GM10248 (cell line): ENCODE measurements around the gene YIPF2.
"Not testable (repeated sequence)": the region's sequence is repeated elsewhere in the genome, so short reads cannot be mapped to it uniquely, and the experiment has no call there.

Source experiments
- CTCF ChIA-PET: fragments of 300-600 bp; sonication (Branson Sonifier 250); formaldehyde crosslinking; extraction: SDS; loops from one replicate; lab custom pipeline; 2021; ENCODE audit warnings: antibody characterized with exemption; lab: Yijun Ruan, JAX
- POLR2A ChIA-PET: fragments of 350-650 bp; sonication (Branson Sonifier 250); formaldehyde crosslinking; extraction: SDS; loops from one replicate; lab custom pipeline; 2020; ENCODE audit warnings: antibody characterized with exemption; lab: Yijun Ruan, JAX
- DNase-seq: peaks from one replicate; pipeline ENCODE4 v3.0.0; 2012; ENCODE audit errors: extremely low spot score
- TF ChIP-seq, protein P1 (sequence below): IDR thresholded peaks from 2 replicates; pipeline ENCODE4 v1.5.1; 2012; ENCODE audit warnings: mild to moderate bottlenecking, low read depth; ENCODE audit errors: extremely low read depth, missing control alignments, control extremely low read depth

The YIPF2 gene

DNA sequence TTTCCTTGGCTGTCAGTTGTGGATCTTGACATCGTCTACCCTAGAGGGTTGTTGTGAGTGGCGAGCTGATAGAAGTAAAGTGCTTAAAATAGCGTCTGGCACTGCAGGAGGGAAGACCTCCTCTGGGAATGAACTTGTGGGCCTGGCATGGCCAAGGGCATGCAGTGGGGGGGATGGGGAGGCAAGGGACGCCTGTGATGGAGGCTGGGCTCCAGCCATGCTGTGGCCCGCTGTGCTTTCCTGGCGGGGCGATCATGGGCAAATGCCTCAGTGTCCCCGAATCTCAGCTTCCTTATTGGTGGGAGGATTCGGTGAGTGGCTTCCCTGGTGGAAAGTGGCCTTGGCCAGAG is 46.4 kb downstream of the YIPF2 start:
- POLR2A ChIA-PET = interaction anchor here (0.6 kb wide), 1 partner anchor 38 kb away, joined by 4 read pairs; no protein-coding TSS in a partner anchor
- DNase-seq = no peak
- TF ChIP-seq, protein P1, sequence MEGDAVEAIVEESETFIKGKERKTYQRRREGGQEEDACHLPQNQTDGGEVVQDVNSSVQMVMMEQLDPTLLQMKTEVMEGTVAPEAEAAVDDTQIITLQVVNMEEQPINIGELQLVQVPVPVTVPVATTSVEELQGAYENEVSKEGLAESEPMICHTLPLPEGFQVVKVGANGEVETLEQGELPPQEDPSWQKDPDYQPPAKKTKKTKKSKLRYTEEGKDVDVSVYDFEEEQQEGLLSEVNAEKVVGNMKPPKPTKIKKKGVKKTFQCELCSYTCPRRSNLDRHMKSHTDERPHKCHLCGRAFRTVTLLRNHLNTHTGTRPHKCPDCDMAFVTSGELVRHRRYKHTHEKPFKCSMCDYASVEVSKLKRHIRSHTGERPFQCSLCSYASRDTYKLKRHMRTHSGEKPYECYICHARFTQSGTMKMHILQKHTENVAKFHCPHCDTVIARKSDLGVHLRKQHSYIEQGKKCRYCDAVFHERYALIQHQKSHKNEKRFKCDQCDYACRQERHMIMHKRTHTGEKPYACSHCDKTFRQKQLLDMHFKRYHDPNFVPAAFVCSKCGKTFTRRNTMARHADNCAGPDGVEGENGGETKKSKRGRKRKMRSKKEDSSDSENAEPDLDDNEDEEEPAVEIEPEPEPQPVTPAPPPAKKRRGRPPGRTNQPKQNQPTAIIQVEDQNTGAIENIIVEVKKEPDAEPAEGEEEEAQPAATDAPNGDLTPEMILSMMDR = no peak
- CTCF ChIA-PET = interaction anchor here (0.9 to 1.5 kb wide), 2 partner anchors 10 to 11 kb away, joined by 3 to 6 read pairs; no protein-coding TSS in a partner anchor

DNA sequence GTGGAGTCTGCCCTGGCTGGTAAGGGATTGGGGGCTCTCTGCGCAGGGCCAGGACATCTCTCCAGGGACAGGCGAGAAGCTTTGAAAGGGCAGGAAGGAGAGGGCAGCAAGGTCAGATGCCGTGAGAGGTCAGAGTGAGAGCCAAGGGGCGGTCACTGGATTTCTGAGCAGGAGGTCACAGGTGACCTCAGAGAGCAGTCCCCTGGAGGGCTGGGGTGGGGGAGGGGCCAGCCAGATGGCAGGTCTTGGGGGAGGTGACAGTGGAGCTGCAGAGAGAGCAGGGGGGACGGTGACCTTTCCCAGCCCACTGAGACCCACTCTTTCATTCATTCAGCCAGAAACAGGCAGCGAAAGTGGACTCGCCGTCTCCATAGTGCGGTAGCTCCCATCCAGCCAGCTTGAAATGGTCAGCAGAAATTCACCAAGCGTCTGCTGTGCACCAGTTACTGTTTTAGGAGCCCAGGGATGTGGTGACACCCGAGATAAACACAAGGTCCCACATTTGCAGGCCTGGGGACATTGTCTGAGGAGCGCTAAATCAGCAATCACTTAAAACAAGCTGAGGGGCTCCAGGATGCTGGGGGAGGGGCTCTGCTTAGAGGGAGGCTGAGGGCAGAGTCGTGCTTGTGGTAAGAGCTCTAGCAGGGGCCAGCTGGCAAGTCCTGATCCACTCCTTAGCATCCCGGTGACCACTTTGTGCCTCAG is 46.9 kb downstream of the YIPF2 start:
- no peak for DNase-seq
- ChIA-PET POLR2A (interaction anchor here (0.6 kb wide), 1 partner anchor 37 kb away, joined by 4 read pairs; no protein-coding TSS in a partner anchor), CTCF (interaction anchor here (0.9 to 1.9 kb wide), 4 partner anchors 9 to 55 kb away, joined by 3 to 6 read pairs (median 5); no protein-coding TSS in a partner anchor)
- TF ChIP-seq, protein P1 = no peak

DNA sequence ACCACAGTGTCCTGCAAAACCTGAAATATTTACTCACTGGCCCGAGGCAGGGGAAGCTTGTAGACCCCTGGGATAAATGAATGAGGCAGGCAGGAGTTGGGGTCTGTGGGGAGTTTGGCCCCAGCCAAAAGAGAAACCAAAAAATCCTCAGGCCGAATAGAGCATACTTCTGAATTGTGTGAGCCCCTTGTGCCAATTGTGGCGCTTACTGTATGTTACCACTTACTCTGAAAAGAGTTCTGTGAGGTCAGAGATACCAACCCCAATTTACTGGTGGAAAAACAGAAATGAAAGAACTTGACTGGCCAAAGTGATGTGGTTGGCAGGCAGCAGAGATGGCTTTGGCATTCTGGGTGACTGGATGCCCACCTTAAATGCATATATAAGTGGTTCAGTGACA is 50.2 kb downstream of the YIPF2 start:
- TF ChIP-seq, protein P1 = no peak
- ChIA-PET CTCF (interaction anchor here (1.6 to 2.5 kb wide), 3 partner anchors 10 to 14 kb away, joined by 8 to 17 read pairs (median 9); no protein-coding TSS in a partner anchor), POLR2A (interaction anchor here (3.4 kb wide), 1 partner anchor 10 kb away, joined by 12 read pairs; no protein-coding TSS in a partner anchor)
- DNase-seq = peak; percentile 13

DNA sequence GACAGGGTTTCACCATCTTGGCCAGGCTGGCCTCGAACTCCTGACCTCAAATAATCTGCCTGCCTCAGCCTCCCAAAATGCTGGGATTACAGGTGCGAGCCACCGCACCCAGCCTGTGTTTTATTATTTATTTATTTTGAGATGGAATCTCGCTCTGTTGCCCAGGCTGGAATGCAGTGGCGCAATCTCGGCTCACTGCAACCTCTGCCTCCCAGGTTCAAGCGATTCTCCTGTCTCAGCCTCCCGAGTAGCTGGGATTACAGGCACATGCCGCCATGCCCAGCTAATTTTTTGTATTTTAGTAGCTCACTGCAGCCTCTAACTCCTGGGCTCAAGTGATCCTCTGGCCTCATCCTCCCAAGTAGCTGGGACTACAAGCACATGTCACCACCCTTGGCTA is 50.8 kb downstream of the YIPF2 start:
- CTCF ChIA-PET = interaction anchor here (1.2 to 2.5 kb wide), 4 partner anchors 11 to 59 kb away, joined by 6 to 17 read pairs (median 8); no protein-coding TSS in a partner anchor
- POLR2A ChIA-PET = interaction anchor here (0.8 to 3.4 kb wide), 3 partner anchors 8 to 41 kb away, joined by 3 to 12 read pairs (median 6); no protein-coding TSS in a partner anchor
- DNase-seq = not testable (repeated sequence)

DNA sequence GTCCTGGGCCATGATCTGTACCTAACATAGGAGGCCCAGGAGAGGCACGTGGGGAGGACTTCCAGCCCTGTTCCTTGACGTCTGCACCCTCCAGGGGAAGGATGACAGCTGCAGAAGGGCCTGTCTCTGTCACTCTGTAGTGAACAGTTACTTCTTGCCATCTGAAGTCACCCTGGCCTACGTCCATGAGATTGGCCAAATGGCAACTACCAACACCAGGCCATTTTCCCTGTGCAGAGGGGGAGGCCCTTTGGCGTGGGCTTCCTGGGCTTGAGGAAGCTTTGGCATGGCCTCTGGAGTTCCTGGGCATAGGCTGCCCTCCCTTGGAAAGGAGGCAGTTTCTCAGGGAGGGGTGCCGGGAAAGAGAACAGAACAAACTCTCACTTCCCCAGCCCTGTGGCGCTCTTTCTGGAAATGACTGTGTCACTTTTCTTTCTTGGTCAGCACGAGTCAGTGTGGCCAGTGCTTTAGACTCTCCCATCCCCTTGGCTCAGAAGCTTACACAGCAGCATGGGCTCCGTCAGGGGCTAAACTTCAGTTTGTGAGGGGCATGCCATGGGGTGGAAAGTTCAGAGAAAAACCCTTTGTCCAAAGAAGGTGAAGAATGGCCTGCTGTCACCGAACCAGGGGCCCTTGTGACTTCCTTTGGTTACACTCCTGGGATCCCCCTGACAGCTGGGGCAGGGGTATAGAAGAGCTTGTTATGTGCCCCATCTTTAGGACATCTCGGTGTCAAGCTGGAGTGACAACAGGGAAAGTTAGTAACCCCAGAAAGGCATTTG is 51.8 kb downstream of the YIPF2 start:
- POLR2A ChIA-PET = interaction anchor here (0.8 to 3.4 kb wide), 4 partner anchors 9 to 157 kb away, joined by 3 to 12 read pairs (median 4); no protein-coding TSS in a partner anchor
- TF ChIP-seq, protein P1 = peak; percentile 3
- CTCF ChIA-PET = interaction anchor here (1.0 to 2.5 kb wide), 5 partner anchors 12 to 60 kb away, joined by 3 to 17 read pairs (median 8); no protein-coding TSS in a partner anchor
- DNase-seq = peak; percentile 74

DNA sequence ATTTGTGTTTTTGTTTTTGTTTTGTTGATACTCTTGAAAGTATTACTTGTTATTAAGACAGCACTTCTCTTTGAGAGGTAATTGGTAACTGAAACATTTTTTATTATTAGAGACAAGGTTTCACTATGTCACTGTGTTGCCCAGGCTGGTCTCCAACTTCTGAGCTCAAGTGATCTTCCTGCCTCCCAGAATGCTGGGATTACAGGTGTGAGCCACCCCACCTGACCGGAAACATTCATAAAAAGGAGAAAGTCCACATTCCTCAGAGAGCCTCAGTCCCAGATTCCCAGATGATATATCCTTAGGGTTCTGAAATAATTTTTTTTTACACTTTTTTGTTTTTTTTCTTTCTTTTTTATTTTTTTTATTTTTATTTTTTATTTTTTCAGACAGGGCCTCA is 54.4 kb downstream of the YIPF2 start:
- POLR2A ChIA-PET = no interaction called here
- TF ChIP-seq, protein P1 = no peak
- DNase-seq = no peak
- CTCF ChIA-PET = interaction anchor here (1.3 to 3.7 kb wide), 7 partner anchors 10 to 156 kb away, joined by 3 to 28 read pairs (median 6); partner anchors contain the start of genes DNM2 and TMED1
